ENCODE results near the gene SMIM14.

DNA sequence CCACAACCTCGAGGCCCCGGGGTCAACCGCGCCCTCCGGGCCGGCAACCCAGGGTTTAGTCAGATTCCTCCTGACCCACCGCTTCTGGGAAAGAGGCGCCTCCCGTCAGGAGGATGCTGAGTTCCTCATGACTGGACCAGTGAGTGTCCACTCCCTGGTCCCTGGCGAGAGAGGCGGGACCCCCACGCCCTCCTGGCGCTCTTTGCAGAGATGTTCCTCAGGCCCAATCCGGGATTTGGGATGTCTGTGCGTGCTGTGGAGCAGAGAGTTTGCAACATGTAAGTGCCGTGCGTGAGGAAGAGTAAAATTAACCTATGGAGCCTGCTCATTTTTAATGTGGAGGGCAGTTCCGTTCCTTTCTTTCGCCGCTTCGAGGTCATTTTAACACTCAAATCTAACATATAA lies 110.6 kb downstream of the SMIM14 start:
- TF ChIP-seq TAF1 (IDR thresholded peaks at IDR 0.05; ENCODE audit: borderline replicate concordance, low read depth, low read length) (no peak), POLR2AphosphoS5 (IDR thresholded peaks at IDR 0.05; ENCODE audit: low read depth, low read length) (no peak)

Measured in GM12892 (cell line).